B cell (primary cell): ENCODE measurements around the gene CLSTN2. TPM values are rescaled to one million over a fixed set of nuclear protein-coding genes. Genes with fewer than 3 reads are reported as not detected.

ENCODE experiments used
- ATAC-seq: fragments of 200-7000 bp; cut with Tn5 transposase; one replicate; pipeline ENCODE4 v1.10.0; 2021; ENCODE audit warnings: low read depth, mild to moderate bottlenecking, moderate number of reproducible peaks, moderate library complexity
- CTCF ChIA-PET: fragments of 350-600 bp; sonication (Branson Sonifier 250); formaldehyde crosslinking; loops from one replicate; lab custom pipeline; 2021; ENCODE audit warnings: antibody characterized with exemption, inconsistent platforms; lab: Charles Lee
- POLR2A ChIA-PET: fragments of 350-600 bp; sonication (Branson Sonifier 250); formaldehyde crosslinking; loops from one replicate; lab custom pipeline; 2021; ENCODE audit warnings: antibody characterized with exemption; lab: Charles Lee
- DNase-seq: peaks from one replicate; pipeline ENCODE4 v3.0.0; 2013
- H2AFZ ChIP-seq: 2 replicates; pipeline ENCODE4 v1.6.1; 2012; ENCODE audit warnings: mild to moderate bottlenecking, low read depth, low read length; ENCODE audit not compliant: insufficient read depth, poor library complexity, severe bottlenecking
- H3K27ac ChIP-seq, 2 donors: 1 replicate in 1 of 2; 2 replicates in 1 of 2; pipeline ENCODE4 v1.5.1; 2012 to 2013; ENCODE audit warnings: low read length in 2 of 2, mild to moderate bottlenecking in 2 of 2, moderate library complexity in 1 of 2
- H3K27me3 ChIP-seq, 4 experiments: fragments of 200-600 bp in 1 of 4; sonication (generic) in 1 of 4; replicated peaks in 1 of 4; 1 replicate in 2 of 4; 2 replicates in 2 of 4; pipeline versions ENCODE4 v1.6.1 to v1.7.0; 2013 to 2016; ENCODE audit warnings: low read length in 3 of 4, mild to moderate bottlenecking in 2 of 4, mixed read lengths in 1 of 4, moderate library complexity in 1 of 4; ENCODE audit not compliant: insufficient read depth in 4 of 4, control insufficient read depth in 3 of 4; ENCODE audit errors: control extremely low read depth in 1 of 4
- H3K36me3 ChIP-seq, 2 experiments: replicated peaks in 1 of 2; 1 replicate in 1 of 2; 2 replicates in 1 of 2; pipeline versions ENCODE4 v1.6.1 to v1.7.1; 2013; ENCODE audit warnings: low read length in 1 of 2; ENCODE audit not compliant: insufficient read depth in 2 of 2, control insufficient read depth in 1 of 2; ENCODE audit errors: control extremely low read depth in 1 of 2, extremely low read depth in 1 of 2
- H3K4me1 ChIP-seq, 2 donors: fragments of 200-600 bp in 1 of 2; sonication (generic) in 1 of 2; 1 replicate in 1 of 2; 2 replicates in 1 of 2; pipeline versions ENCODE4 v1.5.1 to v1.6.1; 2013 to 2017; ENCODE audit warnings: low read length in 2 of 2; ENCODE audit not compliant: control insufficient read depth in 2 of 2, insufficient read depth in 2 of 2
- H3K4me2 ChIP-seq: replicated peaks from 2 replicates; pipeline ENCODE3; 2012; ENCODE audit warnings: mild to moderate bottlenecking, low read depth, low read length; ENCODE audit not compliant: poor library complexity, severe bottlenecking
- H3K4me3 ChIP-seq, 5 experiments: fragments of 200-600 bp in 1 of 5; sonication (generic) in 1 of 5; 1 replicate in 3 of 5; 2 replicates in 2 of 5; pipeline versions ENCODE4 v1.5.1 to v1.7.0; 2011 to 2016; ENCODE audit warnings: low read length in 4 of 5, mild to moderate bottlenecking in 4 of 5, low read depth in 2 of 5, control low read depth in 1 of 5, moderate library complexity in 1 of 5; ENCODE audit not compliant: insufficient read depth in 1 of 5; ENCODE audit errors: control extremely low read depth in 1 of 5, extremely low read depth in 1 of 5
- H3K79me2 ChIP-seq: fragments of 200-600 bp; sonication (generic); one replicate; pipeline ENCODE4 v1.6.0; 2016; ENCODE audit warnings: low read length; ENCODE audit not compliant: control insufficient read depth, insufficient read depth
- H3K9ac ChIP-seq: fragments of 200-600 bp; sonication (generic); 2 replicates; pipeline ENCODE4 v1.6.1; 2017; ENCODE audit warnings: mild to moderate bottlenecking, low read length, moderate library complexity
- H3K9me3 ChIP-seq, 3 donors: one replicate each; pipeline versions ENCODE4 v1.6.1 to v1.7.1; 2013; ENCODE audit warnings: low read length in 2 of 3; ENCODE audit not compliant: control insufficient read depth in 2 of 3, insufficient read depth in 1 of 3; ENCODE audit errors: control extremely low read depth in 1 of 3
- H4K20me1 ChIP-seq: 2 replicates; pipeline ENCODE4 v1.6.0; 2012; ENCODE audit warnings: mild to moderate bottlenecking, low read length; ENCODE audit not compliant: insufficient read depth, control insufficient read depth, poor library complexity, severe bottlenecking
- H3K27ac Mint-ChIP-seq: one replicate; pipeline ENCODE4 v1.8.0; 2021; ENCODE audit warnings: mixed read lengths
- H3K27me3 Mint-ChIP-seq: one replicate; pipeline ENCODE4 v1.8.0; 2021; ENCODE audit warnings: mixed read lengths
- H3K4me1 Mint-ChIP-seq: one replicate; pipeline ENCODE4 v1.8.0; 2021; ENCODE audit warnings: mixed read lengths
- H3K4me3 Mint-ChIP-seq: one replicate; pipeline ENCODE4 v1.8.0; 2021; ENCODE audit warnings: mixed read lengths
- H3K9me3 Mint-ChIP-seq: one replicate; pipeline ENCODE4 v1.8.0; 2022; ENCODE audit warnings: mixed read lengths; ENCODE audit not compliant: insufficient read depth
- CTCF ChIP-seq: fragments of 200-600 bp; IDR thresholded peaks from one replicate; pipeline ENCODE4 v1.8.0; 2022; ENCODE audit warnings: antibody characterized with exemption, mild to moderate bottlenecking
- EZH2 ChIP-seq: IDR thresholded peaks from 2 replicates; pipeline ENCODE4 v1.6.1; 2012; ENCODE audit warnings: borderline replicate concordance, low read depth, mild to moderate bottlenecking, moderate library complexity, low read length; ENCODE audit not compliant: insufficient read depth, poor library complexity, severe bottlenecking
- WGBS: methylation state at CpG from one replicate; pipeline ENCODE4 v1.1.5; 2013; ENCODE audit warnings: missing lambda C conversion rate; ENCODE audit not compliant: insufficient coverage; 5-methylcytosine and 5-hydroxymethylcytosine counted together
- intact Hi-C: fragments of 100-400 bp; cut with micrococcal nuclease; formaldehyde crosslinking; loops from one replicate; pipeline ENCODE4 v1.10.0; 2022
- polyA plus RNA-seq: library from polyadenylated mRNA; depleted of rRNA; stranded (reverse); fragments of >200 nt; gene quantifications from 2 replicates; pipeline ENCODE4 v1.2.3, GENCODE V29; 2012
- total RNA-seq, 2 donors: library from RNA; stranded (reverse); fragments of 120-200 nt in 1 of 2; gene quantifications; 1 replicate in 1 of 2; 2 replicates in 1 of 2; pipeline versions ENCODE4 v1.2.3 to v1.2.4, GENCODE V29; 2013 to 2022

The CLSTN2 gene
- total and polyA plus RNA-seq, 2 donors (not counting 1 experiment from before 2014, with no cell fraction given) = not detected

DNA sequence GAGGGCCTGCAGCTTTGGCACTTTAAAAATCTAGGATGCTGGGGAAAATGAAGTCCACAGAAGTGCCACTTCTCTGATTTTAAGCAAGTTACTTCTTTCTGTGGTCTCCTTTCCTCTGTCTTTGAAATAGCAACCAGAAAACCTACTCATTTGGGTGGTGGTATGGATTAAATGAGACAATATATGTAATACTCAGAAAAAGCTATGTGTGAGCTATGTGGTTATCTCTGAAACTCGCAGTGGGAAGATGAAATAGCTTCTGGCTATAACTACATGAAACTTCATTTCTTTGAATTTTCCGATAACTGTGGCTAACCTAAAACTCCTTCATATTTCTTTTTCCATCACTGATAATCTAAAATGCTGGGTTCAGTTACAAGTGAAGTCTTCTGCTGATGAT lies 368.9 kb downstream of the CLSTN2 start:
- no peak for TF ChIP-seq CTCF
- TF ChIP-seq EZH2 = no peak
- Mint-ChIP-seq H3K9me3 (no peaks in the 10 kb centered on the region), H3K4me3 (no peak overlapping the region), H3K27me3 (peaks cover 2% of the 10 kb centered on the region), H3K27ac (no peak overlapping the region), H3K4me1 (no peaks in the 10 kb centered on the region)
- POLR2A ChIA-PET = no interaction called here
- DNase-seq (no peak), ATAC-seq (no peak)
- H3K9me3 ChIP-seq = peaks cover 0 to under 1% (median 0%) of the 10 kb centered on the region in 3 donors
- no peak overlapping the region for H3K27ac ChIP-seq
- H3K4me3 ChIP-seq = no peak overlapping the region
- H3K4me2 ChIP-seq = no peak overlapping the region
- H4K20me1 ChIP-seq = no peaks in the 10 kb centered on the region
- H3K9ac ChIP-seq = no peak overlapping the region
- no peak overlapping the region for H2AFZ ChIP-seq
- H3K79me2 ChIP-seq = no peaks in the 10 kb centered on the region
- no peaks in the 10 kb centered on the region for H3K36me3 ChIP-seq
- no peaks in the 10 kb centered on the region for H3K27me3 ChIP-seq
- intact Hi-C loops = no loop called here
- WGBS = no CpG with 5 or more reads among the region's 2 CpGs
- CTCF ChIA-PET = no interaction called here
- H3K4me1 ChIP-seq = no peaks in the 10 kb centered on the region

DNA sequence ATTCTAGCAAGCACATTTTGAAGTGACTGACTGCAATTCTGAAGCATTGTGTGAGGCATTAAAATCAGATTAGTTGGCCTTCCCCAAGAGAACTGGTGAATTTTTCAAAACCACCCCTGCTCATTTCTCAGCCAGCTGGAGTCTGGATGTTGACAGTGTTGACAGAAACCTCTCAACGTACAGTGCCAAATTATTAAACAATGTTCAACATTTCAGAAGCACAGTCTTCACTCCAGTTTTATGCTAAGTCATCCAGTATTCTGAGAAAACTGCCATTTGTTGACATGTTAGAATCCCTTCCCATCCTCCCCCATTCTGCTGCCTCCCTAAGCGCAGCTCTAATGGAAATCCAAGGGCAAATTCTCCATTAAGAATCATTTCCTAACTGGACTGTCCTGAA lies 373.6 kb downstream of the CLSTN2 start:
- intact Hi-C loops = no loop called here
- no peak overlapping the region for H3K4me3 Mint-ChIP-seq
- peaks cover 11% of the 10 kb centered on the region for H3K27me3 Mint-ChIP-seq
- no peak overlapping the region for H3K9ac ChIP-seq
- no peaks in the 10 kb centered on the region for H3K79me2 ChIP-seq
- ChIA-PET CTCF (no interaction called here), POLR2A (no interaction called here)
- ATAC-seq (no peak), DNase-seq (no peak)
- no peaks in the 10 kb centered on the region for H3K9me3 ChIP-seq
- no peak overlapping the region for H3K4me2 ChIP-seq
- H3K4me3 ChIP-seq = no peak overlapping the region
- H3K4me1 Mint-ChIP-seq = no peaks in the 10 kb centered on the region
- TF ChIP-seq EZH2 = no peak
- TF ChIP-seq CTCF = no peak
- H3K27ac ChIP-seq = no peak overlapping the region
- H3K36me3 ChIP-seq = no peaks in the 10 kb centered on the region
- H2AFZ ChIP-seq = no peak overlapping the region
- H3K27ac Mint-ChIP-seq = no peak overlapping the region
- no peaks in the 10 kb centered on the region for H3K9me3 Mint-ChIP-seq
- no peaks in the 10 kb centered on the region for H3K4me1 ChIP-seq
- 88% methylated on average over 2 of the region's 2 CpGs for WGBS
- H3K27me3 ChIP-seq = no peaks in the 10 kb centered on the region
- no peaks in the 10 kb centered on the region for H4K20me1 ChIP-seq
